Stimulated activated naive CD4-positive, alpha-beta T cell treated with Interleukin-2 at 50 U/mL for 16 hours (primary cell): ENCODE data around the gene MICU2.

ENCODE experiments used
- DNase-seq: peaks from one replicate; lab custom pipeline; 2025; lab: John Stamatoyannopoulos, UW

The MICU2 gene

DNA sequence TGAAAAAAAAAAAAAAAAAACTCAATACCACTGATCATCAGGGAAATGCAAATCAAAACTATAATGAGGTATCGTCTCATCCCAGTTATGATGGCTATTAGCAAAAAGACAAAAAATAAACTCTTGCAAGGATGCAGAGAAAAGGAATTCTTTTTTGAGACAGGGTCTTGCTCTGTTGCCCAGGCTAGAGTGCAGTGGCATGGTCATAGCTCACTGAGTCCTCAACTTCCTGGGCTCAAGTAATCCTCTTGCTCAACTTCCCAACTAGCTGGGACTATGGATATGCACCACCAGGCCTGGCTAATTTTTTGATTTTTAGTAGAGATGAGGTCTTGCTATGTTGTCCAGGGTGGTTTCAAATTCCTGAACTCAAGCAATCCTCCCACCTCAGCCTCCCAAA, 59.5 kb downstream of the MICU2 start:
- DNase-seq = no peak

GRCh38 chr13:21542563-21542962, 61.4 kb downstream of the MICU2 start:
- DNase-seq = no peak

DNA sequence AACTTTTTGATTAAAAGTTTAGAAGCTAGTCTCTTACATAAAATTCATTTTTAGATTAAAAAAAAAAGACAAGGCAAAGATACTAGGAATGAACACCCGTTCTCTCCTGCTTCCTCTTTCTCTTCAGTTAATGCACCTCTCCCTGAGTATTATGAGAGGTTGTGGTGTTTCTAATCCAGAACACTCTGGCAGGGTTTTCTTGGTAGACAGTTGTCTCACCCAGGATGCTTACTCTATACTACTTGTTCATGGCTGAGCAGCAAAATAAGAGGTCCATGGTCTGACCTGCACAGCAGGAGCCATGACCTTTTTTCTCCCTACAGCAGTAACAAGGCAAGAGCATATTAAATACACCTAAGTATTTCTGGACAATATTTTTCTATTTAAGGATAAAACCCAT, 62.0 kb downstream of the MICU2 start:
- no peak for DNase-seq

DNA sequence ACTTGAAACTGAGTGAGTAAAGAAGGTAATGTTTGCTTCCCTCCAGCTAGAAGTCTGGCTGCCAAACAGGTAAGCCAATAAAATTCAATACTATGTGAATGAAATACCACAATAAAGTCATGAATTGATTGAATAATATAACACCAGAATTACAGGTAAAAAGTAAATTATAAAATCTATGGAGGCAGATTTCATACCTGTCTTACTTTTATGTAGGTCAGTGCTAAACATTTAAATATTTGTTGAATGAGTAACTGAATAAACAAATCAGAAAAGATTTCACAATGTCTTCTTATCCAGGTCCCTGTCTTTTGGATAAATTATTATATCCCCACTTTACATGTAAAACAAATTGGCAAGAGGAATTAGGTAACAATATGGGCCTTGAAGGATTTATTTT, 62.7 kb downstream of the MICU2 start:
- no peak for DNase-seq

DNA sequence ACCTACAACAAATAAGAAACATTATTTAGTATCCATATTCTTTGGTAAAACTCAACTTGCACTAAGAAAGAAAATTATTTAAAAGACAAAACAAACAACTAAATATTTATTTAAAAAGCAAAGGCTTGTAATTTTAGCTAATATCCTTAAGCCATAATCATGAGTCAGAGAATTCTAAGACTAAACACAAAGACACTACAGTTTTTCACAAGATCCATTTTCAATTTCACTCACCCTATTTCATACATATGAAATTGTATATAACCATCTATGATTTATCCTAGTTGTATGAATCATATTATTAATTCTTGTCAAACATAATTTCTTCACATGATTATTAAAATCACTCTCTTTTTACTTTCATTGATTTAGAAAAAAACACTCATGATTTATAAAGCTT, 64.3 kb downstream of the MICU2 start:
- no peak for DNase-seq

DNA sequence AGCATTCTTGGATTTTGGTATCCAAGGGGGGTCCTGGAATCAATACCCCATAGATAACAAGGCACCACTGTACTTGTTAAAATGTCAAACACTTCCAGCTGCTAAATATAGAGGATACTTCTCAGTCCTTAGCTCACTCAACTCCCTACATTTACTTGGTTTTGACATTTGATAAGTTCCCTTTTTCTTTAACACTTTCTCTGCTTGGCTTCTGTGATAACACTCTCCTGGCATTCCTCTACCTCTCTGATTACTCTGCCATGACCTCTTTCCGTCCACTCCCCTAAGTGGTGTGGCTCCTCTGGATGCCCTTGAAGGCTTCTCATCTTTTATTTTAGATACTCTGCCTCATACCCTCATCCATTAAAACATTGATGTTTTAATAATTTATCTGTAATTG, 65.2 kb downstream of the MICU2 start:
- no peak for DNase-seq

DNA sequence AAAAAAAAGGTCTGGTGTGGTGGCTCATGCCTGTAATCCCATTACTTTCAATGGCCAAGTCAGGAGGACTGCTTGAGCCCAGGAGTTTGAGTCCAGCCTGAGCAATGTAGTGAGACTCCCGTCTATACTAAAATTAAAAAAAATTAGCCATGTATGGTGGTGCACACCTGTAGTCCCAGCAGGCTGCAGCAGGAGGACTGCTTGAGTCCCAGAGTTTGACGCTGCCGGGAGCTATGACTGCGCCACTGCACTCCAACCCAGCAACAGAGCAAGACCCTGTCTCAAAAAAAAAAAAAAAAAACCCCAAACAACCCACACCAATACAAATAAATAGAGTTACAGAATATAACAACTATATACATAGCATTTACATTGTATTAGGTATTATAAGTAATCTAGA, 65.7 kb downstream of the MICU2 start:
- no peak for DNase-seq

DNA sequence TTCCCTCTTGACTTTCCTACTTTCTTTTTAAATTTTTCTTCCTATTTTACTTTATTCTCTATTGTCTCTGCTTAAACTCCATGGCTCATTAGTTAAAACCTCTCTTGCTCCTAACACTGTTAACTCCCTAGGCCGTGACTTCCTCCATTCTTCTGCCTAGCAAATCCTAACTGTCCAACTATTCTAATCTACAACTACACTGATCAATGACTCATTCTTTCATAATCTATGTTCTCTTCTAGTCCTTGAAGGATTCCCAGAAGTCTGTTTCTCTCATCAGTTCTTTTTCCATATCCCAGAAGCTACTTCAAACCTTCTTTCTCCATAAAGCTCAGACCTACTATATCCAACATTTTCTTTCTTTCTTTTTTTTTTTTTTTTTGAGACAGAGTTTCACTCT, 66.9 kb downstream of the MICU2 start:
- DNase-seq = no peak

DNA sequence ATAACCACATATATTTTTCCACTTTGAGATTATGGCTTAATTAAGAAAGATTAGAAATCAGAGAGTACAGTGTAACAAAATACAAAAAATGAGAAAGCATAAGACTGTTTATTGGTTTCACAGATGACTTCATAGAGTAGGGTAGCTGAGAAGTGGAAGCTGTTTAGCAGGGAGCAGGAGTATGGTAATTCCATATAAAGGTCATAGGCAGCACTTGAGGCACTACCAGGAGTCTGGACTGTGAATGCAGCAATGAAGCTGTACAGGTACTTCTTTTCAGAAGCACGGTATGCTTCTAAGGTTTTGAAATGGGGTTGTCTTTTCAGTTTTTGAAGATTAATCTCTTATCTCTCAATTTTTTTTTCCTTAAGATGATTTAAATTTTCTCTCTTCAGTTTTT, 69.2 kb downstream of the MICU2 start:
- DNase-seq = no peak

GRCh38 chr13:21531455-21531854, 72.5 kb downstream of the MICU2 start:
- no peak for DNase-seq

- no peak for DNase-seq
Observed at GRCh38 chr13:21530656-21531055, 73.3 kb downstream of the MICU2 start.

DNA sequence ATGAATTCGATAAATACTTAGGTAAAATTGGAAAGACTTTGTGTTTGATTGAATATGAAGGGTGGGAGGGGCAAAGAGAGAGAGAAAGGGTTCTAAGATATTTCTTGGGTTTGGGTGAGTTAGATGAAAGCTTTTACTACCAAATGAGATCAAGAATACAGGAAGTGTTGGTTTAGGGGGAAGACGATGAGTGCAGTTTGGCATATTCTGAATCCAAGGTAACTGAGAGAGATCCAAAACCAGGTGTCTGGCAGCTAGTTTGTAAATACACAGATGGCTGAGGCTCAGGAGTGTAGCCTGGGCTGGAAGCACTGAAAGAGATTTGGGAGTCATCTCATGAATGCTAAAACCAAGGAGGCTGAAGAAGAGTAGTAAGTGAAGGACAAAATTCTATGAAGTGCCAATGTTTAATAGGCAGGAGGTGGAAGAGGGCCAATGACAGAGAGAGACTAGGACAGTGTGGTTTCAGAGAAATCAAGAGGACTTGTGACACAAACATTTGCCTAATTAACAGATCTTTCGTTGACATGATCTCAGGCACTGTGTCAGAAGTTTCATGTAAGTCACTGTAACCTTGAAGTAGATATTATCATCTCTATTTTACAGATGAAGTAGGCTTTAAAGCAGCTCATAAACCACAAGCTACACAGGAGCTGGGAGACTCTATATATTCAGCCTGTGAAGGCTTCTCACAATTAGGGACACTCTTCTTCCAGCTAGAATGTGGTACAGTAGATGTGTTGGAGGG, 74.7 kb downstream of the MICU2 start:
- DNase-seq = no peak

DNA sequence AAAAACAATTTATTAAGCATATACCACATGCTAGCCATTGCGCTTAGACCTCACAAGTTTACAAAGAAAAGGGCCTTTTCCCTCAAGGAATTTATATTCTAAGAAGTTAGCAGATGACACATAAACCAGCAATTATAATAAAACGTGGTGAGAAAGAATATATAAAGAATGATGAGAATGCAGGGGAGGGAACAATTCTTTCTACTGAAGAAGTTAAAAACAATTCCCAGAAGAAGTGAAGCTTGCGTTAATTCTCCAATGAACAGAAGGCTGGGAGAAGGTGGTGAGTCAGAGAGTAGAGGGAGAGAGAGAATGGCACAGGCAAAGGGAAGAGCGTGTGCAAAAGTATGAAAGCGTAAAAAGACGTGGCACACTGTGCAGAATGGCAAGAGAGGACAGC, 75.4 kb downstream of the MICU2 start:
- DNase-seq = no peak

- DNase-seq = no peak
Observed at GRCh38 chr13:21526707-21527540, 77.0 kb downstream of the MICU2 start.

DNA sequence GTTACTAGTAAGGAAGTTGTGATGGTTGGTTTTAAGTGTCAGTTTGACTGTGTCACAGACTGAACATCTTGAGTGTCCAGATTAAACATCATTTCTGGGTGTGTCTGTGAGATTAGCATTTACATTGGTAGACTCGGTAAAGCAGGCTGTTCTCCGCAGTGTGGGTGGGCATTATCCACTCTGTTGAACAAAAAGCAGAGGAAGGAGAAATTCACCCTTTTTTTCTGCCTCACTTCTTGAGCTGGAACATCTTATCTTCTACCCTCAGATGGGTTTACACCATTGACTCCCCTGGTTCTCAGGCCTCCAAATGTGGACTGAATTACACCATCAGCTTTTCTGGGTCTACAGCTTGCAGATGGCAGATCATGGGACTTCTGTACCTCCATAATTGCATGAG, 81.1 kb downstream of the MICU2 start:
- DNase-seq = no peak

DNA sequence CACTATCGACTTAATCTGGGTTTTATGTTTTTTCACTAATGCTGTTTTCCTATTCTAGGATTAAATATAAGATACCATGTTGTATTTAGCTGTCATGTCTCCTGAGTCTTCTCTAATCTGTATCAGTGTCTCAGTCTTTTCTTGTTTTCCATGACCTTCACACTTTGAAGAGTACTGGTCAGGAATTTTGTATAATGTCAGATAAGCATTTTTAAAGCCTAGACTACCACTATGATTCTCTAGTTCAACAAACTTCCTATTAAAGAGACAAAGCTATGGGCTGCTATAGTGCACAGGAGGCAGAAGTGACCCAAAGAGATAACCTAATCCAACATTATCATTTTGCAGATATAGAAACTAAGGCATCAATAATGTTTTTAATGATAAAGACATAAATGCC, 81.8 kb downstream of the MICU2 start:
- DNase-seq = no peak

GRCh38 chr13:21518617-21519144, 85.3 kb downstream of the MICU2 start:
- no peak for DNase-seq

GRCh38 chr13:21517576-21517975, 86.4 kb downstream of the MICU2 start:
- DNase-seq = no peak

DNA sequence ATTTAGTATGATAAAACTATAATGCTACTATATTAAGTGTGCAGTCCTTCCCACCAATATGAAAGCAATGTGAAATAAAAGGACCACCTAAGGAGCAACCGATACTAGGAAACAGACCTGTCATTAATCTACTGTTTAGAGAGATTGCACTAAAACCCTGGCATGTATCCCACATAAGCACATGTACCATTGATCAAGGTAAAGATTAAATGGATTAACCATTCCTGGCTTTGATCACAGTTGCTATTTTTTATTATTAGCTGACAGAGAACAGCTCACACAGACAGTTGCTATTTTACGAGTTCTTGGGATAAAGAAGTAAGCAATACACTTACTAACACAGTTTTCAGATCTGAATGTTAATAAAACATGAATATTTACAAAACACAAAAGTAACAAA, 87.2 kb downstream of the MICU2 start:
- no peak for DNase-seq

DNA sequence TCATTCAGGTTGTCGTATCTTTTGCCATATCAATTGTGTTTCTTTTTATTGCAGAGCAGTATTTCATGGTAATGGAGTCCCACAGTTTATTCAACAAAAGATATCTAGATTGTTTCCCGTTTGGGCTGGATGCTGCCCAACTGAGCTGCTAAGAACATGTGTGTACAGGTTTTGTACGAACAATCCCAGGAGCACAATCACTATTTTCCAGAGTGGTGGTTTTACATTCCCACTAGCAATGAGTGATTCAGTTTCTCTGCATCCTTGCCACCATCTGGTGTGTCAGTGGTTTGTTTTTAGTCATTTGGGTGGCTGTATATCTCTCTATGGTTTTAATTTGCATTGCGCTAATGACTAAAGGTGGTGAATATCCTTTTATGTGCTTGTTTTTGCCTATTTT, 92.1 kb downstream of the MICU2 start:
- DNase-seq = no peak

- no peak for DNase-seq
Observed at GRCh38 chr13:21504379-21504778, 99.6 kb downstream of the MICU2 start.

- DNase-seq = no peak
Observed at GRCh38 chr13:21501686-21502085, 102.3 kb downstream of the MICU2 start.

GRCh38 chr13:21486322-21486721, 117.6 kb downstream of the MICU2 start:
- no peak for DNase-seq
